Lung (tissue), 12 donors: ENCODE data around the gene CTRB2. TPM values are rescaled to one million over a fixed set of nuclear protein-coding genes. Genes with fewer than 3 reads are reported as not detected.
"Not testable (repeated sequence)": the region's sequence is repeated elsewhere in the genome, so short reads cannot be mapped to it uniquely, and the experiment has no call there.

Source experiments
- ATAC-seq: fragments of 200-7000 bp; cut with Tn5 transposase; one replicate; pipeline ENCODE4 v1.9.1; 2020; ENCODE audit warnings: moderate number of reproducible peaks; ENCODE audit not compliant: insufficient read depth, low FRiP score
- DNase-seq, 3 donors: peaks; one replicate each; pipeline ENCODE4 v3.0.0-alpha.2; 2013 to 2017
- H3K27ac ChIP-seq, 2 donors: one replicate each; pipeline ENCODE4 v1.5.1; 2013; ENCODE audit warnings: mild to moderate bottlenecking in 2 of 2, moderate library complexity in 2 of 2, control low read depth in 1 of 2, inconsistent platforms in 1 of 2, low read depth in 1 of 2, low read length in 1 of 2
- H3K27me3 ChIP-seq, 3 donors: one replicate each; pipeline ENCODE4 v1.5.1; 2013; ENCODE audit warnings: low read length in 2 of 3; ENCODE audit not compliant: control insufficient read depth in 3 of 3, insufficient read depth in 3 of 3
- H3K36me3 ChIP-seq, 4 donors: one replicate each; pipeline ENCODE4 v1.5.1; 2013; ENCODE audit warnings: low read length in 4 of 4, mild to moderate bottlenecking in 1 of 4, moderate library complexity in 1 of 4; ENCODE audit not compliant: control insufficient read depth in 4 of 4, insufficient read depth in 4 of 4
- H3K4me1 ChIP-seq, 5 donors: one replicate each; pipeline ENCODE4 v1.5.1; 2013; ENCODE audit warnings: low read length in 5 of 5, mild to moderate bottlenecking in 2 of 5, moderate library complexity in 1 of 5; ENCODE audit not compliant: control insufficient read depth in 5 of 5, insufficient read depth in 5 of 5
- H3K4me3 ChIP-seq: one replicate; pipeline ENCODE4 v1.5.1; 2013; ENCODE audit warnings: mild to moderate bottlenecking, control low read depth, moderate library complexity
- H3K9ac ChIP-seq, 2 donors: one replicate each; pipeline ENCODE4 v1.5.1; 2013; ENCODE audit warnings: low read length in 2 of 2, control low read depth in 1 of 2; ENCODE audit not compliant: insufficient read depth in 1 of 2
- H3K9me3 ChIP-seq, 4 donors: one replicate each; pipeline ENCODE4 v1.5.1; 2013; ENCODE audit warnings: low read length in 3 of 4, mild to moderate bottlenecking in 1 of 4, moderate library complexity in 1 of 4; ENCODE audit not compliant: control insufficient read depth in 4 of 4, insufficient read depth in 3 of 4
- WGBS, 2 donors: extraction: QIAGEN DNeasy Blood & Tissue Kit; methylation state at CpG; one replicate each; pipeline ENCODE4 v1.1.7; 2013; 5-methylcytosine and 5-hydroxymethylcytosine counted together
- polyA plus RNA-seq, 2 donors: library from polyadenylated mRNA; stranded (reverse); fragments of 200-250 nt; gene quantifications; one replicate each; pipeline ENCODE4 v1.2.1, GENCODE V29; 2013
- total RNA-seq, 2 donors: library from RNA; depleted of rRNA in 1 of 2; stranded (reverse); fragments of >200 nt in 1 of 2; gene quantifications; one replicate each; pipeline ENCODE4 v1.2.1, GENCODE V29; 2014 to 2021
- TF ChIP-seq, protein P1 (sequence below): IDR thresholded peaks from 2 replicates; pipeline ENCODE4 v1.5.1; 2012; ENCODE audit warnings: mild to moderate bottlenecking; ENCODE audit errors: control extremely low read depth, extremely low read depth
- donor health status: control.
- donor health status: control.
- donor health status: Bipolar disorder and iron deficiency.
- donor health status: healthy.
- donor health status: DM: yes; HTN: yes; CAD: no.

Gene CTRB2
- total and polyA plus RNA-seq, 4 donors = 0.65 to 14.6 (median 1.3) TPM; not detected in 1

DNA sequence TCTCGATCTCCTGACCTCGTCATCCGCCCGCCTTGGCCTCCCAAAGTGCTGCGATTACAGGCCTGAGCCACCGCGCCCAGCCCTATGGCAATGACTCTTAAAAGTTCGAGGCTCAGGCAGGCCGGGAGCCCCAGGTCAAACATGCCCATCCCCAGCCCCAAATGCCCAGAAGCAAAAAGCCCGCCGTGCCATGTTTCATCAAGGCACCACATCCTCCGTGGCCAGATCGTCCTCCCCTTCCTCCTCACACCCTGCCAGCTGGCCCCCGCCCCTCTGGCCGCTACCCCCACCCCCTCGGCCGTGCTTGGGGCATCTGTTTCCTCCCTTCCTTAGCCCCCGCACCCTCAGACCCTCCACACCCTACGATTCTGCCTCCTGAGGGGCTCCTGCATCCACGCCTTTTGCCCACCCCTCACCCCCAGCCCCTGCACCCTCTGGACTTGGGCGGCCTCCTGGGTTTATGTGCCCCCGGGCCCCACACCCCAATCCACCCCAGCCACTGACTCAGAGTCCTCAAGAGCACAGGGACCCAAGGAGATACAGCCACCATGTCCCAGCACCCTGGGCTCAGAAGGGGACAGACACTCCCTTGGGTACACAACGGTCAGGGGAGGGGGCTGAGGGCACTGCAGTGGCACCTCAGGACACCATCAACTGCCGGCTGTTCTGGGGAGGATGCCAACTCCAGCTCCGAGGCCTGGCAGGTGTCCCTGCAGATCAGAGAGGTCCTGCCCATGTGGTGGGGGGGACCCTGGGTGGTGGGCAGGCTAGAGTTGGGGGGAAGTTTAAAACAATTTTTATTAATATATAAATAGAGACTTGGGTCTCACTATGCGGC lies 18.9 kb upstream of the CTRB2 start:
- Histone ChIP-seq H3K27me3 (no peaks in the 10 kb centered on the region), H3K36me3 (peaks cover 0 to 27% (median 8%) of the 10 kb centered on the region in 4 donors), H3K27ac (no peak overlapping the region), H3K4me3 (no peak overlapping the region), H3K4me1 (peaks cover 0 to 3% (median 0%) of the 10 kb centered on the region in 5 donors), H3K9me3 (no peaks in the 10 kb centered on the region), H3K9ac (no peak overlapping the region)
- TF ChIP-seq, protein P1, sequence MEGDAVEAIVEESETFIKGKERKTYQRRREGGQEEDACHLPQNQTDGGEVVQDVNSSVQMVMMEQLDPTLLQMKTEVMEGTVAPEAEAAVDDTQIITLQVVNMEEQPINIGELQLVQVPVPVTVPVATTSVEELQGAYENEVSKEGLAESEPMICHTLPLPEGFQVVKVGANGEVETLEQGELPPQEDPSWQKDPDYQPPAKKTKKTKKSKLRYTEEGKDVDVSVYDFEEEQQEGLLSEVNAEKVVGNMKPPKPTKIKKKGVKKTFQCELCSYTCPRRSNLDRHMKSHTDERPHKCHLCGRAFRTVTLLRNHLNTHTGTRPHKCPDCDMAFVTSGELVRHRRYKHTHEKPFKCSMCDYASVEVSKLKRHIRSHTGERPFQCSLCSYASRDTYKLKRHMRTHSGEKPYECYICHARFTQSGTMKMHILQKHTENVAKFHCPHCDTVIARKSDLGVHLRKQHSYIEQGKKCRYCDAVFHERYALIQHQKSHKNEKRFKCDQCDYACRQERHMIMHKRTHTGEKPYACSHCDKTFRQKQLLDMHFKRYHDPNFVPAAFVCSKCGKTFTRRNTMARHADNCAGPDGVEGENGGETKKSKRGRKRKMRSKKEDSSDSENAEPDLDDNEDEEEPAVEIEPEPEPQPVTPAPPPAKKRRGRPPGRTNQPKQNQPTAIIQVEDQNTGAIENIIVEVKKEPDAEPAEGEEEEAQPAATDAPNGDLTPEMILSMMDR = no peak
- no peak for DNase-seq
- 65 to 74% methylated on average over 26 of the region's 26 CpGs for WGBS, 2 donors
- ATAC-seq = no peak

DNA sequence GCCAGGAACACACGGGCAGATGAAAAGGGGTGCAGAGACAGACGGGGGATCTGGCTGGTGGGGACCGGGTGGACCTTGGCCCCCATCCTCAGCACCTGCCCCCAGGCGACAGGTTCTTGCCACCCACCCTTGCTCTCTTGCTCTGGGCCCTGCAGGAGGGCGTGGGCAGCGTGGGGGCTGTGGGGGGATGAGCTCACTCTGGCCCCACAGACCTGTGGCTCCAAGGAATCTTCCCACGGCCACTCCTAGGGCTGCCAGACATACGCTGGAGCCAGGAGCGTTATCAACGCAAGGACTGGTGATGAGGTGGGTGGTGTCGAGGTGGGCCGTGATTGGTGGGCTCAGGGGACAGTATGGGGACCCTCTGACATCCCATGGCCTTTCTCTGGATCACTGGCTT lies 18.1 kb upstream of the CTRB2 start:
- Histone ChIP-seq H3K4me3 (no peak overlapping the region), H3K9ac (no peak overlapping the region), H3K9me3 (no peaks in the 10 kb centered on the region), H3K4me1 (peaks cover 0 to 3% (median 0%) of the 10 kb centered on the region in 5 donors), H3K27ac (no peak overlapping the region), H3K27me3 (no peaks in the 10 kb centered on the region), H3K36me3 (peaks cover 0 to 24% (median 8%) of the 10 kb centered on the region in 4 donors)
- DNase-seq (no peak), ATAC-seq (no peak)
- WGBS, 2 donors = 62 to 79% methylated on average over 12 of the region's 12 CpGs
- TF ChIP-seq, protein P1 = no peak

DNA sequence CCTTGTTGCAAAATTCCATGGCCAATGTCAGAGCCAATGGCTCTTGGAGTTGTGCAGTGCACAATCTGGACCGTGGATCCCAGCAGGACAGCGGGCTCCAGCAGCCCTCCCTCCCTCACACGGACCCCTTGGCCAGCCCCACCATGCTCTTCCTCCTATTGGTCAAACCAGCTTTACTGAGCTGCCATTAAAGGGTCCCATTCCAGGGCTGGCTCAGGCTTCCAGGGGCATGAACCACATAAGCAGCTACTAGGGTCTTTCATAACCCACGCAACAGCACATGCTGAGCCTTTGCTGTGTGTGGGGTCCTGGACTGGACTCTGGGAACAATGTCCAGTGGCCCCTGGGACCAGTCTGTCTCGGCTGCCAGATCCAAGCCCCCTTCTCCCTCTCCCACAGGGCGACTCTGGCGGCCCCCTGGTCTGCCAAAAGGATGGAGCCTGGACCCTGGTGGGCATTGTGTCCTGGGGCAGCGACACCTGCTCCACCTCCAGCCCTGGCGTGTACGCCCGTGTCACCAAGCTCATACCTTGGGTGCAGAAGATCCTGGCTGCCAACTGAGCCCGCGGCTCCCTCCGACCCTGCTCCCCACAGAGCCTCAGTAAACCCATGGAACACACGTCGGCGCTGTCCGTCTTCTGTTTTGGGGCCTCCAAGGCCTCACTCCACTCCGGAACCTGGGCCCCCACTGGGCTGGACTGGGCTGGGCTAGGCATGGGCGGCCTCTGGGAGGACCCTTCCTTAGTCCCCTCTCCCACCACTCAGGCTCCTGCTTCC lies 17.5 kb upstream of the CTRB2 start:
- no peaks in the 10 kb centered on the region for H3K27me3 ChIP-seq

GRCh38 chr16:75223129-75223528 lies 16.2 kb upstream of the CTRB2 start:
- DNase-seq = not testable (repeated sequence)

More for the DNA sequence above, 17.5 kb upstream of the CTRB2 start:
- Histone ChIP-seq H3K9ac (no peak overlapping the region), H3K9me3 (no peaks in the 10 kb centered on the region), H3K4me1 (peaks cover 0 to 3% (median 0%) of the 10 kb centered on the region in 5 donors), H3K4me3 (no peak overlapping the region), H3K27ac (no peak overlapping the region), H3K36me3 (peaks cover 0 to 19% (median 8%) of the 10 kb centered on the region in 4 donors)
- WGBS, 2 donors = 72 to 86% methylated on average over 20 of the region's 20 CpGs
- DNase-seq = no peak
- TF ChIP-seq, protein P1 = no peak
- no peak for ATAC-seq

More at GRCh38 chr16:75223129-75223528, 16.2 kb upstream of the CTRB2 start:
- H3K9me3 ChIP-seq, H3K27me3 ChIP-seq, H3K9ac ChIP-seq, H3K36me3 ChIP-seq, H3K4me1 ChIP-seq, H3K27ac ChIP-seq, H3K4me3 ChIP-seq, ATAC-seq: not testable (repeated sequence)
- WGBS, 2 donors = 78 to 90% methylated on average over 7 to 10 of the region's 20 CpGs
